RWPE1 (cell line): ENCODE measurements around the gene LRRC30.

Experiments
- CTCF ChIA-PET: fragments of 350-600 bp; sonication (Branson Sonifier 250); formaldehyde crosslinking; extraction: SDS; loops from one replicate; lab custom pipeline; 2021; lab: Yijun Ruan, JAX
- POLR2A ChIA-PET: fragments of 400-600 bp; formaldehyde crosslinking; extraction: SDS; loops from one replicate; lab custom pipeline; 2020; ENCODE audit warnings: antibody characterized with exemption; ENCODE audit not compliant: low non-redundant PET; lab: Yijun Ruan, JAX
- DNase-seq: peaks from one replicate; pipeline ENCODE4 v3.0.0; 2012; ENCODE audit warnings: low spot score
- H3K27ac ChIP-seq: fragments of 450-650 bp; 2 replicates; pipeline ENCODE4 v1.5.1; 2017
- CTCF ChIP-seq: fragments of 450-650 bp; conservative IDR thresholded peaks from 2 replicates; pipeline ENCODE4 v1.5.1; 2017; ENCODE audit warnings: low read depth, mild to moderate bottlenecking

Gene LRRC30

GRCh38 chr18:7234956-7235355 is 4.1 kb downstream of the LRRC30 start:
- CTCF ChIA-PET = interaction anchor here (1.0 kb wide), 1 partner anchor 9 kb away, joined by 3 read pairs; no protein-coding TSS in a partner anchor
- POLR2A ChIA-PET = no interaction called here

DNA sequence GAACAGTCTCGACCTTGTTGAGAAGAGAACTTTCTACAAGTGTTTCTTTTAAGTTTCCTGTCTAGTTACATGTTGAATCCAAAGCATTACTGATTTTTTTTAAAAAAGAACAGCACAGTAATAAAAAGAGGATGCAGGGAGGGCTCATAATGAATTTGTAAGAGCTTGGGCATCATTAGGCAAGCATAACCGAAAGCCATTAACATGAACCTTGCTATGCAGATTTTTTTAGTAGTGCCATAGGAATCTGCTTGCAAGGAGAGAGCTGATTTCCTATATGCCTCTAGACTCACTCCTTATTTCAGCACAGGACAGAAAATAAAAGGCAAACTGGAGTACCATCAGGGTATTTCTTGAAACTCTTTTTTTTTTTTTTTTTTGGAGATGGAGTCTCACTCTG is 5.2 kb downstream of the LRRC30 start:
- POLR2A ChIA-PET = no interaction called here
- no peak for TF ChIP-seq CTCF
- CTCF ChIA-PET = no interaction called here
- DNase-seq = no peak
- no peak overlapping the region for H3K27ac ChIP-seq

More at GRCh38 chr18:7234956-7235355, 4.1 kb downstream of the LRRC30 start:
- H3K27ac ChIP-seq = no peak overlapping the region
- DNase-seq = no peak
- TF ChIP-seq CTCF = no peak

- no peak for TF ChIP-seq CTCF
- H3K27ac ChIP-seq = no peak overlapping the region
- CTCF ChIA-PET = no interaction called here
- DNase-seq = no peak
- POLR2A ChIA-PET = no interaction called here
Measured at GRCh38 chr18:7236933-7237332, 6.0 kb downstream of the LRRC30 start.

- POLR2A ChIA-PET = no interaction called here
- CTCF ChIA-PET = interaction anchor here (0.7 kb wide), 1 partner anchor 316 kb away, joined by 3 read pairs; no protein-coding TSS in a partner anchor
- no peak for TF ChIP-seq CTCF
- H3K27ac ChIP-seq = no peak overlapping the region
- no peak for DNase-seq
Measured at GRCh38 chr18:7237673-7238272, 6.9 kb downstream of the LRRC30 start.

DNA sequence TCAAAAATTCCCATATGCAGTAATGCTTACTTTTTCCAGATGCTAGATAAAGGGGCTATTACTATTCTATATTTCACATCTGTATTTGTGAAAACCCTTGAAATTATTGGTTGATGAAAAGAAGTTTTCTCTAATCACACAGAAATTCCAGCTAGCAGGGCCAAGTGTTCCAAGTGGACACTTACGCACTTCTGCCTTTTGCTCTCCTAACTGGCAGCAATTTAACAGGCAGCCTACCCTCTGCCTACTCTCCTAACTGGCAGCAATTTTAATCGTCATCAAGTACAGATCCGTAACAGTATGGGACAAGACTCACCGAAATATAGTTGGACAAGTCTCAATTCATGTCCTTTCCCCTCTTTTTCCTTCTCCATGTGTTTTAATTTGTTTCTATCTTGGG is 12.0 kb downstream of the LRRC30 start:
- TF ChIP-seq CTCF = no peak
- ChIA-PET POLR2A (no interaction called here), CTCF (no interaction called here)

GRCh38 chr18:7248877-7249276 is 18.0 kb downstream of the LRRC30 start:
- no peak for TF ChIP-seq CTCF
- POLR2A ChIA-PET = no interaction called here
- H3K27ac ChIP-seq = no peak overlapping the region
- CTCF ChIA-PET = no interaction called here
- no peak for DNase-seq

More for the DNA sequence above, 12.0 kb downstream of the LRRC30 start:
- H3K27ac ChIP-seq = no peak overlapping the region
- DNase-seq = no peak

- no peak for DNase-seq
- POLR2A ChIA-PET = no interaction called here
- TF ChIP-seq CTCF = no peak
- CTCF ChIA-PET = no interaction called here
- H3K27ac ChIP-seq = no peak overlapping the region
Measured at GRCh38 chr18:7254163-7254562, 23.3 kb downstream of the LRRC30 start.
